DOHH2 (cell line): ENCODE data around the gene LGALS7.

Experiments
- H3F3A ChIP-seq: fragments of 200-600 bp; sonication (generic), shearing (Covaris generic); 2 replicates; pipeline ENCODE4 v1.6.0; 2016; ENCODE audit warnings: antibody characterized with exemption, mild to moderate bottlenecking; ENCODE audit not compliant: control insufficient read depth, insufficient read depth
- H3K27ac ChIP-seq: fragments of 200-600 bp; sonication (generic); 2 replicates; pipeline ENCODE4 v1.5.1; 2014; ENCODE audit warnings: low read depth, mild to moderate bottlenecking, low read length, moderate library complexity
- H3K27me3 ChIP-seq: fragments of 200-600 bp; sonication (generic); 2 replicates; pipeline ENCODE4 v1.6.1; 2014; ENCODE audit warnings: mild to moderate bottlenecking, low read length, mixed read lengths; ENCODE audit not compliant: control insufficient read depth
- H3K36me3 ChIP-seq: fragments of 200-600 bp; sonication (generic); 2 replicates; pipeline ENCODE4 v1.6.1; 2014; ENCODE audit warnings: mild to moderate bottlenecking, low read length, moderate library complexity, mixed read lengths; ENCODE audit not compliant: control insufficient read depth
- H3K4me1 ChIP-seq: fragments of 200-600 bp; sonication (generic); 2 replicates; pipeline ENCODE4 v1.6.1; 2014; ENCODE audit warnings: mild to moderate bottlenecking, low read length, mixed read lengths; ENCODE audit not compliant: control insufficient read depth
- H3K4me2 ChIP-seq: fragments of 200-600 bp; sonication (generic); 2 replicates; pipeline ENCODE4 v1.6.0; 2014; ENCODE audit warnings: mild to moderate bottlenecking, low read length, moderate library complexity
- H3K4me3 ChIP-seq: fragments of 200-600 bp; sonication (generic); 2 replicates; pipeline ENCODE4 v1.5.1; 2014; ENCODE audit warnings: mild to moderate bottlenecking, low read length, mixed read lengths
- H3K79me2 ChIP-seq: fragments of 200-600 bp; sonication (generic); 2 replicates; pipeline ENCODE4 v1.6.1; 2014; ENCODE audit warnings: mild to moderate bottlenecking, low read length, mixed read lengths; ENCODE audit not compliant: control insufficient read depth
- H3K9me2 ChIP-seq: fragments of 200-600 bp; sonication (generic); replicated peaks from 2 replicates; pipeline ENCODE4 v1.6.1; 2014; ENCODE audit warnings: mild to moderate bottlenecking, low read length, mixed read lengths; ENCODE audit not compliant: control insufficient read depth
- H3K9me3 ChIP-seq: fragments of 200-600 bp; sonication (generic); 2 replicates; pipeline ENCODE4 v1.6.1; 2014; ENCODE audit warnings: antibody characterized with exemption, low read length, mixed read lengths; ENCODE audit not compliant: control insufficient read depth, insufficient read depth
- H4K20me1 ChIP-seq: fragments of 200-600 bp; sonication (generic); 2 replicates; pipeline ENCODE4 v1.6.0; 2014; ENCODE audit warnings: low read depth, mild to moderate bottlenecking, antibody characterized with exemption, low read length, moderate library complexity; ENCODE audit not compliant: control insufficient read depth, insufficient read depth
- EZH2phosphoT487 ChIP-seq: fragments of 200-600 bp; sonication (generic); IDR thresholded peaks from 2 replicates; pipeline ENCODE4 v1.6.1; 2017; ENCODE audit warnings: borderline replicate concordance, mild to moderate bottlenecking, antibody characterized with exemption, low read length, moderate library complexity, mixed read lengths
- TF ChIP-seq, protein P1 (sequence below): fragments of 200-600 bp; sonication (generic); IDR thresholded peaks from one replicate; pipeline ENCODE4 v1.5.1; 2014; ENCODE audit warnings: antibody characterized with exemption, mild to moderate bottlenecking, low read depth, low read length; ENCODE audit not compliant: poor library complexity, severe bottlenecking

Gene LGALS7

DNA sequence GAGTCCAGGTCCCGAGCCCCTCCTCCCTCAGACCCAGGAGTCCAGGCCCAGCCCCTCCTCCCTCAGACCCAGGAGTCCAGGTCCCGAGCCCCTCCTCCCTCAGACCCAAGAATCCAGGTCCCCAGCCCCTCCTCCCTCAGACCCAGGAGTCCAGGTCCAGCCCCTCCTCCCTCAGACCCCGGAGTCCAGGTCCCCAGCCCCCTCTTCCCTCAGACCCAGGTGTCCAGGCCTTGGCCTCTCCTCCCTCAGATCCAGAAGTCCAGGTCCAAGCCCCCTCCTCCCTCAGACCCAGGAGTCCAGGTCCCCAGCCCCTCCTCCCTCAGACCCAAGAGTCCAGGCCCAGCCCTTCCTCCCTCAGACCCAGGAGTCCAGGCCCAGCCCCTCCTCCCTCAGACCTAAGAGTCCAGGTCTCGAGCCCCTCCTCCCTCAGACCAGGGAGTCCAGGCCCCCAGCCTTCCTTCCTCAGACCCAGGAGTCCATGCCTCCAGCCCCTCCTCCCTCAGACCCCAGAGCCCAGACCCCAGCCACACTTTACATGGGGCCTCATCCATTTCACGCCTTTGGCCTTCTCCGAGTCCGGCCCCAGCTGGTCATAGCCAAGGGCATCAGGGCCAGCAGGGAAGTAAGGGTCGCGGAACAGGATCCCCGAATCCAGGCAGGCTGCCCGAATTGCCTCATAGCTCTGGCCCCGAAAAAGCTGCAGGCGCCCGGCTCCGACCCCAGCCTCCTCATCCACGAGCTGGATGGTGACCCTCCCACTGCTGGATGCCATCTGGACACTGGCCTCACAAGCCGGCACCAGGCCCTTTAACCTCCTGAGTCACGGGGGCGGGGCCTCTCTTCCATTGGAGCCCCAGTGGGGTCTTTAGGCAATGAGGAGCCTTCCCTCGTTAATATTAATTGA lies 29.7 kb downstream of the LGALS7 start:
- no peaks in the 10 kb centered on the region for H3K9me2 ChIP-seq
- no peaks in the 10 kb centered on the region for H3K4me1 ChIP-seq
- H3K4me3 ChIP-seq, result no peak overlapping the region
- H3F3A ChIP-seq, result no peaks in the 10 kb centered on the region
- H3K27me3 ChIP-seq, result no peaks in the 10 kb centered on the region
- H3K9me3 ChIP-seq, result no peaks in the 10 kb centered on the region
- no peaks in the 10 kb centered on the region for H3K79me2 ChIP-seq
- no peaks in the 10 kb centered on the region for H4K20me1 ChIP-seq
- H3K27ac ChIP-seq, result no peak overlapping the region
- no peak for TF ChIP-seq EZH2phosphoT487
- TF ChIP-seq, protein P1, sequence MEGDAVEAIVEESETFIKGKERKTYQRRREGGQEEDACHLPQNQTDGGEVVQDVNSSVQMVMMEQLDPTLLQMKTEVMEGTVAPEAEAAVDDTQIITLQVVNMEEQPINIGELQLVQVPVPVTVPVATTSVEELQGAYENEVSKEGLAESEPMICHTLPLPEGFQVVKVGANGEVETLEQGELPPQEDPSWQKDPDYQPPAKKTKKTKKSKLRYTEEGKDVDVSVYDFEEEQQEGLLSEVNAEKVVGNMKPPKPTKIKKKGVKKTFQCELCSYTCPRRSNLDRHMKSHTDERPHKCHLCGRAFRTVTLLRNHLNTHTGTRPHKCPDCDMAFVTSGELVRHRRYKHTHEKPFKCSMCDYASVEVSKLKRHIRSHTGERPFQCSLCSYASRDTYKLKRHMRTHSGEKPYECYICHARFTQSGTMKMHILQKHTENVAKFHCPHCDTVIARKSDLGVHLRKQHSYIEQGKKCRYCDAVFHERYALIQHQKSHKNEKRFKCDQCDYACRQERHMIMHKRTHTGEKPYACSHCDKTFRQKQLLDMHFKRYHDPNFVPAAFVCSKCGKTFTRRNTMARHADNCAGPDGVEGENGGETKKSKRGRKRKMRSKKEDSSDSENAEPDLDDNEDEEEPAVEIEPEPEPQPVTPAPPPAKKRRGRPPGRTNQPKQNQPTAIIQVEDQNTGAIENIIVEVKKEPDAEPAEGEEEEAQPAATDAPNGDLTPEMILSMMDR, result no peak
- no peak overlapping the region for H3K4me2 ChIP-seq
- H3K36me3 ChIP-seq, result no peaks in the 10 kb centered on the region

DNA sequence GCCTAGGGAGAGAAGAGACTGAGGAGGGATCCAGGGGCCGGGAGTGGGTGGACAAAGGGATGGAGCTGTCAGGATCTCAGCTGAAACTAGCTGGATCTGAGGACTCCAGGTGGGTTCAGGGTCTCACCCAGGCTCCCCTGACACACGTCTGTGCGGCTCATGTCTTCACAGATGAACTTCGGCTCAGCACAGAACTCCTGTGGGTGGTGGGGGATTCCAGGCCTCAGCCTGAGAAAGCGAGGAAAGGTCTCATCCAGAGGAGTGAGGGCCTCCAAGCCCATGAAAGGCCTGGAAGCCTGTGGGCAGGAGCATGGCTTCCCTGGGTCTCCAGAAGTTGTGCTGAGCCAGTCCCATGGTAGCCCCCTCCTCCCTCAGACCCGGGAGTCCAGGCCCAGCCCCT lies 30.4 kb downstream of the LGALS7 start:
- H3K9me2 ChIP-seq, result no peaks in the 10 kb centered on the region
- H3K4me2 ChIP-seq, result no peak overlapping the region
- no peaks in the 10 kb centered on the region for H4K20me1 ChIP-seq
- no peak overlapping the region for H3K4me3 ChIP-seq
- no peaks in the 10 kb centered on the region for H3K4me1 ChIP-seq
- TF ChIP-seq EZH2phosphoT487, result no peak
- TF ChIP-seq, protein P1, result no peak
- H3K9me3 ChIP-seq, result no peaks in the 10 kb centered on the region
- H3K27ac ChIP-seq, result no peak overlapping the region
- no peaks in the 10 kb centered on the region for H3K79me2 ChIP-seq
- H3K36me3 ChIP-seq, result no peaks in the 10 kb centered on the region
- H3F3A ChIP-seq, result no peaks in the 10 kb centered on the region
- no peaks in the 10 kb centered on the region; the same call in 1 of the 2 replicates for H3K27me3 ChIP-seq

DNA sequence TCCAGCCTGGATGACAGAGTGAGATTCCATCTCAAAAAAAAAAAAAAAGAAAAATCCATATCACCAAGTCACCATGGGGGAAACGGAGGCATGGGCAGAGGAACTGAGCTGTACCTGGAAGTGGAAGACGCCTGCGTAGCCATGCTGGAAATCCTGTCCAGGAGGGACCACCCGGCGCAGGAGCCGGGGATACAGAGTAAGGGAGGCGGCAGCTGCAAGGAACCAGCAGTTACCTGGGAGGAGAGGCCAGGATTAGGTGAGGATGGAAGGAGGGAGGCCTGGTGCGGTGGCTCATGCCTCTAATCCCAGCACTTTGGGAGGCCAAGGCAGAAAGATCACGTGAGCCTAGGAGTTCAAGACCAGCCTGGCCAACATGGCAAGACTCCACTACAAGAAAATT lies 31.0 kb downstream of the LGALS7 start:
- H3K79me2 ChIP-seq, result no peaks in the 10 kb centered on the region
- no peaks in the 10 kb centered on the region for H4K20me1 ChIP-seq
- H3K4me2 ChIP-seq, result no peak overlapping the region
- no peak overlapping the region for H3K4me3 ChIP-seq
- TF ChIP-seq, protein P1, result no peak
- TF ChIP-seq EZH2phosphoT487, result no peak
- no peaks in the 10 kb centered on the region for H3K9me3 ChIP-seq
- H3K4me1 ChIP-seq, result peaks cover 5% of the 10 kb centered on the region
- no peak overlapping the region for H3K27ac ChIP-seq
- peaks cover 3% of the 10 kb centered on the region; the same call in 1 of the 2 replicates for H3K27me3 ChIP-seq
- no peaks in the 10 kb centered on the region for H3F3A ChIP-seq
- H3K36me3 ChIP-seq, result no peaks in the 10 kb centered on the region
- no peaks in the 10 kb centered on the region for H3K9me2 ChIP-seq
